GM19043 (cell line): ENCODE data around the gene MOGAT3.

ENCODE experiments used
- ATAC-seq: cut with Tn5 transposase; IDR thresholded peaks from one replicate; pipeline ENCODE4 v1.9.1; 2021; ENCODE audit warnings: low read depth; ENCODE audit not compliant: unreplicated experiment

The MOGAT3 gene

GRCh38 chr7:101163279-101164070, 37.4 kb downstream of the MOGAT3 start:
- no peak for ATAC-seq

- no peak for ATAC-seq
Measured at GRCh38 chr7:101162551-101163278, 38.1 kb downstream of the MOGAT3 start.

GRCh38 chr7:101161692-101162471, 39.0 kb downstream of the MOGAT3 start:
- no peak for ATAC-seq

- no peak for ATAC-seq
Measured at GRCh38 chr7:101160910-101161309, 39.9 kb downstream of the MOGAT3 start.

GRCh38 chr7:101159696-101160674, 40.9 kb downstream of the MOGAT3 start:
- no peak for ATAC-seq

- ATAC-seq = no peak
Measured at GRCh38 chr7:101156866-101157589, 43.8 kb downstream of the MOGAT3 start.

- ATAC-seq = no peak
Measured at GRCh38 chr7:101156277-101156676, 44.6 kb downstream of the MOGAT3 start.

GRCh38 chr7:101155303-101155702, 45.5 kb downstream of the MOGAT3 start:
- no peak for ATAC-seq

GRCh38 chr7:101154693-101155102, 46.1 kb downstream of the MOGAT3 start:
- no peak for ATAC-seq

- ATAC-seq = peak; percentile 68
Measured at GRCh38 chr7:101153969-101154692, 46.7 kb downstream of the MOGAT3 start, which contains the start of gene AP1S1. TSS of gene AP1S1 (plus strand) at chr7:101154476. CDS start at chr7:101154515, 39 bp downstream.

GRCh38 chr7:101151908-101152651, 48.8 kb downstream of the MOGAT3 start:
- ATAC-seq = no peak
